ENCODE measurements around the gene HMBS.

DNA sequence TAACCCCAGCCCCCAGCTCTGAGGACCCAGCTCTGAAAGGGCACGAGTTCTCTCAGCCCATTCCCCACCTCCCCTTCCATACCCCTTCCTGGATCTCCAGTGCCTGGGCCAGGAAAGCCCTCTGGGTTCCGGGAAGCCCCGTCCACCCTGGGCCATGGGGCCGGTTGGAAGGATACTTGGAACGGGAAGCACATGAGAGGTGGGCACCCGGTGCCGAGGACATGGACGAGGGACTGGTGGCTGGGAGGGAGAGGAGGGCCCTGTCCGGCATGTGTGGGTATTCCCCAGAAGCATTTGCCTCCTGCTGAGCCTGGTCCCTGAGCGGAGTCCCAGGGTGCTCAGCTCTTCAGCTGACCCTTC is 31.5 kb downstream of the HMBS start:
- TF ChIP-seq, protein P1, sequence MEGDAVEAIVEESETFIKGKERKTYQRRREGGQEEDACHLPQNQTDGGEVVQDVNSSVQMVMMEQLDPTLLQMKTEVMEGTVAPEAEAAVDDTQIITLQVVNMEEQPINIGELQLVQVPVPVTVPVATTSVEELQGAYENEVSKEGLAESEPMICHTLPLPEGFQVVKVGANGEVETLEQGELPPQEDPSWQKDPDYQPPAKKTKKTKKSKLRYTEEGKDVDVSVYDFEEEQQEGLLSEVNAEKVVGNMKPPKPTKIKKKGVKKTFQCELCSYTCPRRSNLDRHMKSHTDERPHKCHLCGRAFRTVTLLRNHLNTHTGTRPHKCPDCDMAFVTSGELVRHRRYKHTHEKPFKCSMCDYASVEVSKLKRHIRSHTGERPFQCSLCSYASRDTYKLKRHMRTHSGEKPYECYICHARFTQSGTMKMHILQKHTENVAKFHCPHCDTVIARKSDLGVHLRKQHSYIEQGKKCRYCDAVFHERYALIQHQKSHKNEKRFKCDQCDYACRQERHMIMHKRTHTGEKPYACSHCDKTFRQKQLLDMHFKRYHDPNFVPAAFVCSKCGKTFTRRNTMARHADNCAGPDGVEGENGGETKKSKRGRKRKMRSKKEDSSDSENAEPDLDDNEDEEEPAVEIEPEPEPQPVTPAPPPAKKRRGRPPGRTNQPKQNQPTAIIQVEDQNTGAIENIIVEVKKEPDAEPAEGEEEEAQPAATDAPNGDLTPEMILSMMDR (conservative IDR thresholded peaks at IDR 0.05; ENCODE audit: low read depth, low read length) = no peak
- TF ChIP-seq EZH2 (IDR thresholded peaks at IDR 0.05; ENCODE audit: low read length, unreplicated experiment) (no peak), EZH2phosphoT487 (IDR thresholded peaks at IDR 0.05; ENCODE audit: borderline replicate concordance, low read length) (no peak)
